Natural killer cell (primary cell): ENCODE data around the gene SLC2A4. TPM values are rescaled to one million over a fixed set of nuclear protein-coding genes. Genes with fewer than 3 reads are reported as not detected.
A peak's percentile ranks its signal among the peaks of the same experiment; 100 is the strongest.

Experiments used
- ATAC-seq, 3 donors: fragments of 150-1000 bp in 2 of 3; fragments of 200-7000 bp in 1 of 3; cut with Tn5 transposase; 1 replicate in 1 of 3; 2 replicates in 2 of 3; pipeline ENCODE4 v1.10.0; 2021; ENCODE audit warnings: mild to moderate bottlenecking in 2 of 3, moderate library complexity in 2 of 3
- DNase-seq, 2 donors: peaks; one replicate each; pipeline versions ENCODE4 v3.0.0 to v3.0.0-alpha.2; 2013 to 2021; ENCODE audit warnings: mixed read lengths in 1 of 2
- H3K27ac ChIP-seq: one replicate; pipeline ENCODE4 v1.5.1; 2013; ENCODE audit warnings: mild to moderate bottlenecking, low read length
- H3K27me3 ChIP-seq: one replicate; pipeline ENCODE4 v1.6.1; 2013; ENCODE audit warnings: low read length; ENCODE audit not compliant: control insufficient read depth, insufficient read depth
- H3K36me3 ChIP-seq: one replicate; pipeline ENCODE4 v1.6.1; 2013; ENCODE audit warnings: low read length; ENCODE audit not compliant: control insufficient read depth, insufficient read depth
- H3K4me1 ChIP-seq: one replicate; pipeline ENCODE4 v1.6.1; 2013; ENCODE audit warnings: low read length; ENCODE audit not compliant: control insufficient read depth, insufficient read depth
- H3K4me3 ChIP-seq: one replicate; pipeline ENCODE4 v1.5.1; 2013; ENCODE audit warnings: low read length
- H3K9me3 ChIP-seq: one replicate; pipeline ENCODE4 v1.6.1; 2013; ENCODE audit warnings: low read length; ENCODE audit not compliant: control insufficient read depth, insufficient read depth
- H3K27ac Mint-ChIP-seq, 2 donors: one replicate each; pipeline ENCODE4 v1.8.0; 2022; ENCODE audit warnings: mild to moderate bottlenecking in 2 of 2, mixed read lengths in 2 of 2, moderate library complexity in 1 of 2
- H3K27me3 Mint-ChIP-seq, 2 donors: one replicate each; pipeline ENCODE4 v1.8.0; 2022; ENCODE audit warnings: low read depth in 2 of 2, mixed read lengths in 2 of 2
- H3K36me3 Mint-ChIP-seq: one replicate; pipeline ENCODE4 v1.8.0; 2022; ENCODE audit warnings: mixed read lengths
- H3K4me1 Mint-ChIP-seq, 2 donors: one replicate each; pipeline ENCODE4 v1.8.0; 2022; ENCODE audit warnings: mixed read lengths in 2 of 2
- H3K4me3 Mint-ChIP-seq: one replicate; pipeline ENCODE4 v1.8.0; 2022; ENCODE audit warnings: mild to moderate bottlenecking, moderate library complexity, mixed read lengths
- H3K9me3 Mint-ChIP-seq, 2 donors: one replicate each; pipeline ENCODE4 v1.8.0; 2022; ENCODE audit warnings: mixed read lengths in 2 of 2
- CTCF ChIP-seq: fragments of 200-600 bp; IDR thresholded peaks from one replicate; pipeline ENCODE4 v1.8.0; 2022; ENCODE audit warnings: antibody characterized with exemption
- WGBS: methylation state at CpG from one replicate; pipeline ENCODE4 v1.1.7; 2013; ENCODE audit warnings: missing lambda C conversion rate; ENCODE audit not compliant: insufficient coverage; 5-methylcytosine and 5-hydroxymethylcytosine counted together
- intact Hi-C: fragments of 100-400 bp; cut with micrococcal nuclease; formaldehyde crosslinking; loops from one replicate; pipeline ENCODE4 v1.14.2; 2022
- total RNA-seq, 4 donors: library from RNA; stranded (reverse); fragments of 120-200 nt in 1 of 4; gene quantifications; one replicate each; pipeline versions ENCODE4 v1.2.3 to v1.2.4, GENCODE V29; 2013 to 2022

Gene SLC2A4
- total RNA-seq, 3 donors from 2014 or later (not counting 1 experiment from before 2014, with no cell fraction given), result not detected

DNA sequence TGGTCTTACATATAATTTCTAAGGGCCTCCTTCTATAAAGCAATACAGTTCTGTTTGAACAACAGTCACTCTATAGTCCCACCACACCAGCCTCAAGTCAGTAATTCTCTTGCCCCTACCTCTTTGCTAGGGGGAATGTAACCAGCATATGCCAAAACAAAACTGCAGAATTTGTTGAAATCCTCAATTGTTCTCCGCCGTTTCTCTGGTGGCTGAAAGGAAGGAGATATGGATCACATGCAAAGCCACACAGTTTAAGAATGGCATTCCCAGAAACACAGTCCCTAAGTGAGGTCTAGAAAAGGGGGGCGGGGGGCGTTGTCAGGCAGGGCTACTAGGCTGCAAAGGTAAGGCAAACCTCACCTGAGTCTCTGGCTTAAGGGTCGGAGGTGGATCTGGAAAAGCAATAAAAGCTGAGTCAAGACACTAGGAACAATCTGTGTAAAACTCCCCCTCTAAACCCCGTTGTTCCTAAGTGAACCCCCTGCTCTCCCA, 44.2 kb upstream of the SLC2A4 start:
- intact Hi-C loops, result no loop called here
- TF ChIP-seq CTCF, result no peak
- Mint-ChIP-seq H3K27ac (peak overlapping the region; percentile 97 to 99), H3K9me3 (no peaks in the 10 kb centered on the region), H3K4me1 (peaks cover 62 to 81% of the 10 kb centered on the region in 2 donors), H3K36me3 (no peaks in the 10 kb centered on the region), H3K4me3 (peak overlapping the region; percentile 96), H3K27me3 (no peaks in the 10 kb centered on the region)
- Histone ChIP-seq H3K27ac (peak overlapping the region; percentile 57), H3K9me3 (no peaks in the 10 kb centered on the region), H3K36me3 (peaks cover 25% of the 10 kb centered on the region), H3K27me3 (no peaks in the 10 kb centered on the region), H3K4me3 (peak overlapping the region; percentile 87), H3K4me1 (peaks cover 57% of the 10 kb centered on the region)
- ATAC-seq, result no peak
- 36% methylated on average over 5 of the region's 6 CpGs for WGBS
- DNase-seq, result peak in 1 of 2 donors; percentile 31

GRCh38 chr17:7237761-7238419, 43.6 kb upstream of the SLC2A4 start:
- Mint-ChIP-seq H3K9me3 (no peaks in the 10 kb centered on the region), H3K36me3 (no peaks in the 10 kb centered on the region), H3K27me3 (no peaks in the 10 kb centered on the region), H3K27ac (peak overlapping the region; percentile 97 to 99), H3K4me1 (peaks cover 65 to 84% of the 10 kb centered on the region in 2 donors), H3K4me3 (peak overlapping the region; percentile 96)
- ATAC-seq, result peak; percentile 10 to 23 (median 16)
- WGBS, result under 1% methylated on average over 62 of the region's 73 CpGs
- H3K27me3 ChIP-seq, result no peaks in the 10 kb centered on the region
- no peak for TF ChIP-seq CTCF
- peak; percentile 60 to 86 for DNase-seq
- H3K4me3 ChIP-seq, result peak overlapping the region; percentile 87
- H3K36me3 ChIP-seq, result peaks cover 25% of the 10 kb centered on the region
- intact Hi-C loops, result loop anchor here (2.0 kb wide), 1 partner anchor 15 kb away; the partner anchor contains the start of gene ELP5
- no peaks in the 10 kb centered on the region for H3K9me3 ChIP-seq
- peak overlapping the region; percentile 80 for H3K27ac ChIP-seq
- peaks cover 57% of the 10 kb centered on the region for H3K4me1 ChIP-seq

GRCh38 chr17:7238420-7239090, 43.0 kb upstream of the SLC2A4 start:
- peaks cover 25% of the 10 kb centered on the region for H3K36me3 ChIP-seq
- intact Hi-C loops, result loop anchor here (2.0 kb wide), 1 partner anchor 14 kb away; the partner anchor contains the start of gene ELP5
- Mint-ChIP-seq H3K4me1 (peaks cover 64 to 84% of the 10 kb centered on the region in 2 donors), H3K4me3 (peak overlapping the region; percentile 96), H3K27me3 (no peaks in the 10 kb centered on the region), H3K27ac (peak overlapping the region; percentile 97 to 99), H3K9me3 (no peaks in the 10 kb centered on the region), H3K36me3 (no peaks in the 10 kb centered on the region)
- H3K27me3 ChIP-seq, result no peaks in the 10 kb centered on the region
- WGBS, result 0% methylated on average over 27 of the region's 39 CpGs
- H3K4me1 ChIP-seq, result peaks cover 56% of the 10 kb centered on the region
- peak overlapping the region; percentile 80 for H3K27ac ChIP-seq
- DNase-seq, result peak; percentile 39 to 60
- TF ChIP-seq CTCF, result no peak
- H3K4me3 ChIP-seq, result peak overlapping the region; percentile 87
- ATAC-seq, result no peak
- no peaks in the 10 kb centered on the region for H3K9me3 ChIP-seq
